ENCODE measurements around the gene SOD2. TPM values are rescaled to one million over a fixed set of nuclear protein-coding genes. Genes with fewer than 3 reads are reported as not detected.
A peak's percentile ranks its signal among the peaks of the same experiment; 100 is the strongest.
"Not testable (repeated sequence)": the region's sequence is repeated elsewhere in the genome, so short reads cannot be mapped to it uniquely, and the experiment has no call there.

The SOD2 gene
- total and polyA plus RNA-seq, 9 of the 15 experiments (the other 6 are each of a cell fraction or from before 2014, with no cell fraction given): 39.8 to 140 (median 95.8) TPM

DNA sequence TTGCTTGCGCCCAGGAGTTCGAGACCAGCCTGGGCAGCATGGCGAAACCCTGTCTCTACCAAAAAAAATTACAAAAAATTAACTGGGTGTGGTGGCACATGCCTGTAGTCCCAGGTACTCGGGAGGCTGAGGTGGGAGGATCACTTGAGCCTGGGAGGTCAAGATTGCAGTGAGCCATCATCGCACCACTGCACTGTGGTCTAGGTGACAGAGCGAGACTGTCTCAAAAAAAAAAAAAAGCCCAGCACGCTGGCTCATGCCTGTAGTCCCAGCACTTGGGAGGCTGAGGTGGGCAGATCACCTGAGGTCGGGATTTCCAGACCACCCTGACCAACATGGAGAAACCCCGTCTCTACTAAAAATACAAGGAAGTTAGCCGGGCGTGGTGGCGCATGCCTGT lies 40.4 kb upstream of the SOD2 start:
- Histone ChIP-seq H4K20me1 (replicated peaks; ENCODE audit: control insufficient read depth, insufficient read depth, low read length) (peaks cover 22% of the 10 kb centered on the region; the same call in 1 of the 2 replicates), H3K79me2 (ENCODE audit: control insufficient read depth, insufficient read depth, low read length) (peaks cover 100% of the 10 kb centered on the region), H3K36me3 (ENCODE audit: control insufficient read depth, insufficient read depth, low read length) (peaks cover 47% of the 10 kb centered on the region)
- H3K9me1 ChIP-seq (ENCODE audit: control insufficient read depth, insufficient read depth, low read length); CTCF ChIA-PET (ENCODE audit: low intra/inter-chr PET ratio); FAIRE-seq; intact Hi-C loops (cut with micrococcal nuclease); H3K4me2 ChIP-seq (ENCODE audit: insufficient read depth, low read length); in situ Hi-C loops (cut with MboI); POLR2A ChIA-PET; H3K27me3 ChIP-seq (ENCODE audit: control insufficient read depth in 2 of 2, insufficient read depth in 2 of 2, low read length in 2 of 2); H3K4me1 ChIP-seq (replicated peaks in 1 of 2; ENCODE audit: control insufficient read depth in 2 of 2, insufficient read depth in 2 of 2, low read length in 2 of 2); H3K27ac ChIP-seq (ENCODE audit: extremely low read depth, low read depth, low read length); H2AFZ ChIP-seq (ENCODE audit: low read depth, low read length); DNase-seq (ENCODE audit: extremely low read depth in 1 of 4, low spot score in 3 of 4); H3K4me3 ChIP-seq; H3K9ac ChIP-seq (ENCODE audit: insufficient read depth in 1 of 2, low read depth in 2 of 2, low read length in 2 of 2); H3K9me3 ChIP-seq (replicated peaks; ENCODE audit: control insufficient read depth, insufficient read depth, low read depth, low read length); BruUV-seq (replicated peaks): not testable (repeated sequence)
- 0 out of 3 replicates have a peak, but pooled peaks have one; percentile 5 for ATAC-seq
- 93% methylated on average over 11 of the region's 12 CpGs for WGBS (ENCODE audit: insufficient coverage, low coverage, missing lambda C conversion rate)
- 0 out of 2 replicates have a peak, but pooled peaks have one; percentile 21 for TF ChIP-seq RBFOX2 (IDR thresholded peaks at IDR 0.05; ENCODE audit: low read depth, low read length)

GRCh38 chr6:159732550-159732949 lies 39.5 kb upstream of the SOD2 start:
- FAIRE-seq; DNase-seq (ENCODE audit: extremely low read depth in 1 of 4, low spot score in 3 of 4); BruUV-seq (replicated peaks); ATAC-seq; H3K27ac ChIP-seq (ENCODE audit: extremely low read depth, low read depth, low read length); intact Hi-C loops (cut with micrococcal nuclease); H3K4me2 ChIP-seq (ENCODE audit: insufficient read depth, low read length); H3K9me1 ChIP-seq (ENCODE audit: control insufficient read depth, insufficient read depth, low read length); H3K9me3 ChIP-seq (replicated peaks; ENCODE audit: control insufficient read depth, insufficient read depth, low read depth, low read length); H3K9ac ChIP-seq (ENCODE audit: insufficient read depth in 1 of 2, low read depth in 2 of 2, low read length in 2 of 2); in situ Hi-C loops (cut with MboI); H2AFZ ChIP-seq (ENCODE audit: low read depth, low read length); H3K4me3 ChIP-seq; H3K27me3 ChIP-seq (ENCODE audit: control insufficient read depth in 2 of 2, insufficient read depth in 2 of 2, low read length in 2 of 2); H3K4me1 ChIP-seq (replicated peaks in 1 of 2; ENCODE audit: control insufficient read depth in 2 of 2, insufficient read depth in 2 of 2, low read length in 2 of 2); CTCF ChIA-PET (ENCODE audit: low intra/inter-chr PET ratio): not testable (repeated sequence)
- TF ChIP-seq POLR2B (IDR thresholded peaks at IDR 0.05; ENCODE audit: low read depth, partially characterized antibody): peak; percentile 17
- POLR2A ChIA-PET: interaction anchor here (0.7 to 1.2 kb wide), 2 partner anchors 9 to 920 kb away, joined by 3 to 5 read pairs; no protein-coding TSS in a partner anchor
- H4K20me1 ChIP-seq (replicated peaks; ENCODE audit: control insufficient read depth, insufficient read depth, low read length): peaks cover 24% of the 10 kb centered on the region; the same call in 1 of the 2 replicates
- peaks cover 39% of the 10 kb centered on the region for H3K36me3 ChIP-seq (ENCODE audit: control insufficient read depth, insufficient read depth, low read length)
- WGBS (ENCODE audit: insufficient coverage, low coverage, missing lambda C conversion rate): 96% methylated on average over 12 of the region's 12 CpGs
- H3K79me2 ChIP-seq (ENCODE audit: control insufficient read depth, insufficient read depth, low read length): peaks cover 100% of the 10 kb centered on the region
